SU-DHL-6 (cell line): ENCODE results near the gene PTPN14.
"Not testable (repeated sequence)": the region's sequence is repeated elsewhere in the genome, so short reads cannot be mapped to it uniquely, and the experiment has no call there.

Experiments
- H2AFZ ChIP-seq: fragments of 200-600 bp; sonication (generic); 2 replicates; pipeline ENCODE4 v1.6.1; 2014; ENCODE audit warnings: low read depth, mild to moderate bottlenecking, moderate library complexity, mixed read lengths, antibody characterized with exemption, low read length; ENCODE audit not compliant: severe bottlenecking
- H3F3A ChIP-seq: fragments of 200-600 bp; shearing (Covaris generic); 2 replicates; pipeline ENCODE4 v1.6.0; 2016; ENCODE audit warnings: antibody characterized with exemption, mild to moderate bottlenecking; ENCODE audit not compliant: insufficient read depth
- H3K27ac ChIP-seq: fragments of 200-600 bp; sonication (generic); 2 replicates; pipeline ENCODE4 v1.5.1; 2016; ENCODE audit warnings: low read depth, mild to moderate bottlenecking, low read length, moderate library complexity, mixed read lengths
- H3K27me3 ChIP-seq: fragments of 200-600 bp; sonication (generic), shearing (Covaris generic); 2 replicates; pipeline ENCODE4 v1.6.0; 2014; ENCODE audit warnings: mild to moderate bottlenecking, low read length
- H3K36me3 ChIP-seq: fragments of 200-600 bp; sonication (generic); 2 replicates; pipeline ENCODE4 v1.6.1; 2014; ENCODE audit warnings: mild to moderate bottlenecking, low read length, mixed read lengths
- H3K4me2 ChIP-seq: fragments of 300-600, 200-600 bp; shearing (Covaris generic), sonication (generic); 2 replicates; pipeline ENCODE4 v1.6.0; 2014; ENCODE audit warnings: low read length, low read depth, mild to moderate bottlenecking; ENCODE audit not compliant: poor library complexity, severe bottlenecking
- H3K4me3 ChIP-seq: fragments of 200-600 bp; sonication (generic); 2 replicates; pipeline ENCODE4 v1.5.1; 2014; ENCODE audit warnings: antibody characterized with exemption, low read length, mild to moderate bottlenecking, mixed read lengths; ENCODE audit not compliant: insufficient read depth, poor library complexity, severe bottlenecking
- H3K79me2 ChIP-seq: fragments of 200-600 bp; sonication (generic); 2 replicates; pipeline ENCODE4 v1.6.1; 2014; ENCODE audit warnings: mild to moderate bottlenecking, low read length, moderate library complexity; ENCODE audit not compliant: insufficient read depth
- H3K9ac ChIP-seq: fragments of 200-600 bp; sonication (generic); 2 replicates; pipeline ENCODE4 v1.7.0; 2014; ENCODE audit warnings: mild to moderate bottlenecking, low read length
- H3K9me2 ChIP-seq: fragments of 200-600 bp; sonication (generic); replicated peaks from 2 replicates; pipeline ENCODE4 v1.6.1; 2014; ENCODE audit warnings: low read length; ENCODE audit not compliant: insufficient read depth
- H3K9me3 ChIP-seq: fragments of 200-600 bp; sonication (generic); 2 replicates; pipeline ENCODE4 v1.6.1; 2014; ENCODE audit warnings: low read length, mixed read lengths; ENCODE audit not compliant: insufficient read depth
- H4K20me1 ChIP-seq: fragments of 200-600 bp; sonication (generic); 2 replicates; pipeline ENCODE4 v1.6.1; 2014; ENCODE audit warnings: low read depth, mild to moderate bottlenecking, antibody characterized with exemption, low read length, moderate library complexity, mixed read lengths
- EZH2phosphoT487 ChIP-seq: fragments of 200-600 bp; sonication (generic), shearing (Covaris generic); conservative IDR thresholded peaks from 2 replicates; pipeline ENCODE4 v1.6.1; 2018; ENCODE audit warnings: mild to moderate bottlenecking, antibody characterized with exemption, low read length, moderate library complexity, mixed read lengths
- TF ChIP-seq, protein P1 (sequence below): fragments of 200-600 bp; sonication (generic); IDR thresholded peaks from one replicate; pipeline ENCODE4 v1.5.1; 2017; ENCODE audit warnings: antibody characterized with exemption, mild to moderate bottlenecking, low read length, moderate library complexity; ENCODE audit not compliant: insufficient read depth, poor library complexity, severe bottlenecking

Gene PTPN14

DNA sequence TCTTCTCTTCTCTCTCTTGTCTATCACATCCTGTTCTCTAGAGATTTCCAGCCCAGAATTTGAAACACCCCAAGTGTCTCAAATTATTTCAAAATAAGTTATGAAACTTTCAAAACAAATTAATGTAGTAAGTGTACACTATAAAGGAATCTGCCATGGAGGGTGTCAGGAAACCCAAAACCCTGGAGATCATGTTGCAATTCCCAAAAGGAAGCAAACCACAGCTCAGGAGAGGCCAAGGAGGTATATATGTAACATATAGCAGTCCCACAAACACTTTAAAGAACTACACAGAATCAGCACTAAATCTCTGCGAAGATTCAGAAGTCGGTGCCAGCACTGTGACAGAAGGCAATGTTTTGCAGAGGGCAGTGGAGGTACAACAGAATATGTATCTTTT is 26.6 kb downstream of the PTPN14 start:
- TF ChIP-seq, protein P1, sequence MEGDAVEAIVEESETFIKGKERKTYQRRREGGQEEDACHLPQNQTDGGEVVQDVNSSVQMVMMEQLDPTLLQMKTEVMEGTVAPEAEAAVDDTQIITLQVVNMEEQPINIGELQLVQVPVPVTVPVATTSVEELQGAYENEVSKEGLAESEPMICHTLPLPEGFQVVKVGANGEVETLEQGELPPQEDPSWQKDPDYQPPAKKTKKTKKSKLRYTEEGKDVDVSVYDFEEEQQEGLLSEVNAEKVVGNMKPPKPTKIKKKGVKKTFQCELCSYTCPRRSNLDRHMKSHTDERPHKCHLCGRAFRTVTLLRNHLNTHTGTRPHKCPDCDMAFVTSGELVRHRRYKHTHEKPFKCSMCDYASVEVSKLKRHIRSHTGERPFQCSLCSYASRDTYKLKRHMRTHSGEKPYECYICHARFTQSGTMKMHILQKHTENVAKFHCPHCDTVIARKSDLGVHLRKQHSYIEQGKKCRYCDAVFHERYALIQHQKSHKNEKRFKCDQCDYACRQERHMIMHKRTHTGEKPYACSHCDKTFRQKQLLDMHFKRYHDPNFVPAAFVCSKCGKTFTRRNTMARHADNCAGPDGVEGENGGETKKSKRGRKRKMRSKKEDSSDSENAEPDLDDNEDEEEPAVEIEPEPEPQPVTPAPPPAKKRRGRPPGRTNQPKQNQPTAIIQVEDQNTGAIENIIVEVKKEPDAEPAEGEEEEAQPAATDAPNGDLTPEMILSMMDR, result no peak
- TF ChIP-seq EZH2phosphoT487, result no peak
- H3K4me3 ChIP-seq, result no peak overlapping the region
- no peak overlapping the region for H3K27ac ChIP-seq
- H3K9me2 ChIP-seq, result no peaks in the 10 kb centered on the region
- H3K4me2 ChIP-seq, result no peak overlapping the region
- H3K27me3 ChIP-seq, result no peaks in the 10 kb centered on the region
- H3K79me2 ChIP-seq, result no peaks in the 10 kb centered on the region
- H3F3A ChIP-seq, result no peaks in the 10 kb centered on the region
- no peak overlapping the region for H3K9ac ChIP-seq
- no peaks in the 10 kb centered on the region for H3K9me3 ChIP-seq
- H4K20me1 ChIP-seq, result no peaks in the 10 kb centered on the region
- H2AFZ ChIP-seq, result no peak overlapping the region
- H3K36me3 ChIP-seq, result no peaks in the 10 kb centered on the region

GRCh38 chr1:214523124-214523824 is 28.1 kb downstream of the PTPN14 start:
- H3K79me2 ChIP-seq, result no peaks in the 10 kb centered on the region

DNA sequence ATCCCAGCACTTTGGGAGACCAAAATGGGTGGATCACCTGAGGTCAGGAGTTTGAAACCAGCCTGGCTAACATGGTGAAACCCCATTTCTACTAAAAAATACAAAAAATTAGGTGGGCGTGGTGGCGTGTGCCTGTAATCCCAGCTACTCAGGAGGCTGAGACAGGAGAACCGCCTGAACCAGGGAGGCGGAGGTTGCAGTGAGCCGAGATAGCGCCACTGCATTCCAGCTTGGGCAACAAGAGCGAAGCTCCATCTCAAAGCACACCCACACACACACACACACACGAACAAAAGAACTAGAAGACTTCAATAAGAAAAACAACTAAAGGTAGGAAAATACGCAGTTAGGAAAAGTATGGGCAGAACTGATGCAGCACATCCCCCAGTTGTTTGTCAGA is 29.9 kb downstream of the PTPN14 start:
- H3K9me2 ChIP-seq, H3K27ac ChIP-seq, H3K36me3 ChIP-seq: not testable (repeated sequence)

More at GRCh38 chr1:214523124-214523824, 28.1 kb downstream of the PTPN14 start:
- Histone ChIP-seq H3K27me3 (no peaks in the 10 kb centered on the region), H3K9me3 (no peaks in the 10 kb centered on the region), H2AFZ (no peak overlapping the region), H3K9ac (no peak overlapping the region), H3K4me2 (no peak overlapping the region), H3K9me2 (no peaks in the 10 kb centered on the region), H3K36me3 (no peaks in the 10 kb centered on the region), H3K4me3 (no peak overlapping the region), H3K27ac (no peak overlapping the region), H3F3A (no peaks in the 10 kb centered on the region), H4K20me1 (no peaks in the 10 kb centered on the region)
- TF ChIP-seq, protein P1, result no peak
- no peak for TF ChIP-seq EZH2phosphoT487

GRCh38 chr1:214520544-214521165 is 30.7 kb downstream of the PTPN14 start:
- no peak overlapping the region for H3K4me2 ChIP-seq
- no peaks in the 10 kb centered on the region for H3K36me3 ChIP-seq
- H2AFZ ChIP-seq, result no peak overlapping the region
- no peak overlapping the region for H3K4me3 ChIP-seq
- H3K9me3 ChIP-seq, result no peaks in the 10 kb centered on the region
- H3K27ac ChIP-seq, result no peak overlapping the region
- H3K9ac ChIP-seq, result no peak overlapping the region
- H3K27me3 ChIP-seq, result no peaks in the 10 kb centered on the region
- H4K20me1 ChIP-seq, result no peaks in the 10 kb centered on the region
- H3K79me2 ChIP-seq, result no peaks in the 10 kb centered on the region
- H3F3A ChIP-seq, result no peaks in the 10 kb centered on the region
- no peaks in the 10 kb centered on the region for H3K9me2 ChIP-seq
- TF ChIP-seq, protein P1, result no peak
- no peak for TF ChIP-seq EZH2phosphoT487

More for the DNA sequence above, 29.9 kb downstream of the PTPN14 start:
- H4K20me1 ChIP-seq, H3K27me3 ChIP-seq, H2AFZ ChIP-seq, H3F3A ChIP-seq, H3K79me2 ChIP-seq, H3K9me3 ChIP-seq, H3K4me2 ChIP-seq, H3K9ac ChIP-seq, H3K4me3 ChIP-seq: not testable (repeated sequence)
